Esophagus muscularis mucosa (tissue), 4 donors: Measurements from ENCODE around the gene PXMP4. TPM values are rescaled to one million over a fixed set of nuclear protein-coding genes. Genes with fewer than 3 reads are reported as not detected.

Experiments used
- DNase-seq: peaks from one replicate; pipeline ENCODE4 v3.0.0-alpha.2; 2017; ENCODE audit errors: extremely low spot score
- H3K27ac ChIP-seq, 4 donors: fragments of 200-600 bp; sonication (generic); replicated peaks in 1 of 4; 1 replicate in 3 of 4; 2 replicates in 1 of 4; pipeline ENCODE4 v1.5.1; 2016 to 2019; ENCODE audit warnings: mild to moderate bottlenecking in 1 of 4
- H3K27me3 ChIP-seq, 4 donors: fragments of 200-600 bp; sonication (generic); one replicate each; pipeline versions ENCODE4 v1.5.1 to v1.6.0; 2016 to 2019
- H3K36me3 ChIP-seq, 4 donors: fragments of 200-600 bp; sonication (generic); one replicate each; pipeline ENCODE4 v1.5.1; 2016 to 2019
- H3K4me1 ChIP-seq, 4 donors: fragments of 200-600 bp; sonication (generic); one replicate each; pipeline ENCODE4 v1.5.1; 2016 to 2019
- H3K4me3 ChIP-seq, 4 donors: fragments of 200-600 bp; sonication (generic); 1 replicate in 2 of 4; 2 replicates in 2 of 4; pipeline ENCODE4 v1.5.1; 2016 to 2019; ENCODE audit warnings: mild to moderate bottlenecking in 4 of 4, moderate library complexity in 1 of 4
- H3K9me3 ChIP-seq, 4 donors: fragments of 200-600 bp; sonication (generic); 1 replicate in 3 of 4; 2 replicates in 1 of 4; pipeline ENCODE4 v1.5.1; 2016 to 2019
- EP300 ChIP-seq: sonication (generic); formaldehyde crosslinking; IDR thresholded peaks from one replicate; pipeline ENCODE4 v1.6.1; 2017; ENCODE audit warnings: antibody characterized with exemption
- POLR2A ChIP-seq: fragments of 450-650 bp; IDR thresholded peaks from one replicate; pipeline ENCODE4 v1.6.1; 2017; ENCODE audit warnings: antibody characterized with exemption, moderate library complexity, mild to moderate bottlenecking, low read depth
- POLR2AphosphoS5 ChIP-seq, 2 donors: sonication (generic); formaldehyde crosslinking; IDR thresholded peaks; one replicate each; pipeline ENCODE4 v1.6.1; 2017; ENCODE audit warnings: antibody characterized with exemption in 2 of 2
- WGBS: methylation state at CpG from one replicate; pipeline ENCODE4 v1.1.5; 2018; 5-methylcytosine and 5-hydroxymethylcytosine counted together
- intact Hi-C: fragments of 100-400 bp; cut with DNase I; formaldehyde crosslinking; loops from one replicate; pipeline ENCODE4 v1.15.1; 2023
- total RNA-seq, 4 donors: library from RNA; depleted of rRNA; stranded (reverse); fragments of >200 nt; gene quantifications; one replicate each; pipeline versions ENCODE4 v1.1.0 to v1.2.1, GENCODE V29; 2016
- TF ChIP-seq, protein P1 (sequence below), 3 experiments: fragments of 200-600 bp in 2 of 3; fragments of 450-650 bp in 1 of 3; sonication (generic) in 2 of 3; IDR thresholded peaks; one replicate each; pipeline ENCODE4 v1.5.1; 2017 to 2019; ENCODE audit warnings: antibody characterized with exemption in 3 of 3, mild to moderate bottlenecking in 2 of 3, moderate library complexity in 1 of 3

PXMP4 gene
- total RNA-seq, 4 donors from 2014 or later: 4.5 to 13.0 (median 9.2) TPM

GRCh38 chr20:33669224-33669623, 50.9 kb downstream of the PXMP4 start:
- intact Hi-C loops: no loop called here
- Histone ChIP-seq H3K9me3 (no peaks in the 10 kb centered on the region), H3K27ac (peak overlapping the region in 1 of 4 donors; percentile 44), H3K36me3 (peaks cover 0 to 33% (median 23%) of the 10 kb centered on the region in 4 donors), H3K27me3 (no peaks in the 10 kb centered on the region), H3K4me1 (peaks cover 42 to 70% (median 56%) of the 10 kb centered on the region in 4 donors), H3K4me3 (no peak overlapping the region)
- TF ChIP-seq POLR2A (no peak), EP300 (no peak), POLR2AphosphoS5 (IDR thresholded peaks at IDR 0.05) (no peak)
- TF ChIP-seq, protein P1, sequence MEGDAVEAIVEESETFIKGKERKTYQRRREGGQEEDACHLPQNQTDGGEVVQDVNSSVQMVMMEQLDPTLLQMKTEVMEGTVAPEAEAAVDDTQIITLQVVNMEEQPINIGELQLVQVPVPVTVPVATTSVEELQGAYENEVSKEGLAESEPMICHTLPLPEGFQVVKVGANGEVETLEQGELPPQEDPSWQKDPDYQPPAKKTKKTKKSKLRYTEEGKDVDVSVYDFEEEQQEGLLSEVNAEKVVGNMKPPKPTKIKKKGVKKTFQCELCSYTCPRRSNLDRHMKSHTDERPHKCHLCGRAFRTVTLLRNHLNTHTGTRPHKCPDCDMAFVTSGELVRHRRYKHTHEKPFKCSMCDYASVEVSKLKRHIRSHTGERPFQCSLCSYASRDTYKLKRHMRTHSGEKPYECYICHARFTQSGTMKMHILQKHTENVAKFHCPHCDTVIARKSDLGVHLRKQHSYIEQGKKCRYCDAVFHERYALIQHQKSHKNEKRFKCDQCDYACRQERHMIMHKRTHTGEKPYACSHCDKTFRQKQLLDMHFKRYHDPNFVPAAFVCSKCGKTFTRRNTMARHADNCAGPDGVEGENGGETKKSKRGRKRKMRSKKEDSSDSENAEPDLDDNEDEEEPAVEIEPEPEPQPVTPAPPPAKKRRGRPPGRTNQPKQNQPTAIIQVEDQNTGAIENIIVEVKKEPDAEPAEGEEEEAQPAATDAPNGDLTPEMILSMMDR (IDR thresholded peaks at IDR 0.05): no peak
- DNase-seq: no peak
- WGBS: 89% methylated on average over 5 of the region's 5 CpGs

- no peak for DNase-seq
- no peak for TF ChIP-seq POLR2AphosphoS5 (IDR thresholded peaks at IDR 0.05)
- TF ChIP-seq POLR2A: no peak
- no peak for TF ChIP-seq EP300
- TF ChIP-seq, protein P1 (IDR thresholded peaks at IDR 0.05): no peak
- intact Hi-C loops: loop anchor here (1.0 kb wide), 1 partner anchor 211 kb away; no protein-coding TSS in a partner anchor
- no peaks in the 10 kb centered on the region for H3K9me3 ChIP-seq
- WGBS: 82% methylated on average over 13 of the region's 13 CpGs
- peak overlapping the region; percentile 85 to 95 (median 92) for H3K27ac ChIP-seq
- peaks cover 0 to 33% (median 23%) of the 10 kb centered on the region in 4 donors for H3K36me3 ChIP-seq
- H3K27me3 ChIP-seq: no peaks in the 10 kb centered on the region
- peak overlapping the region in 1 of 4 donors; percentile 71 for H3K4me3 ChIP-seq
- peaks cover 46 to 72% (median 59%) of the 10 kb centered on the region in 4 donors for H3K4me1 ChIP-seq
Measured at GRCh38 chr20:33668466-33669155, 51.5 kb downstream of the PXMP4 start.

GRCh38 chr20:33667676-33668465, 52.2 kb downstream of the PXMP4 start:
- DNase-seq: peak; percentile 94
- intact Hi-C loops: loop anchor here (1.0 kb wide), 1 partner anchor 211 kb away; no protein-coding TSS in a partner anchor
- Histone ChIP-seq H3K36me3 (peaks cover 0 to 33% (median 23%) of the 10 kb centered on the region in 4 donors), H3K27ac (peak overlapping the region; percentile 85 to 95 (median 92)), H3K9me3 (no peaks in the 10 kb centered on the region), H3K4me1 (peaks cover 43 to 71% (median 57%) of the 10 kb centered on the region in 4 donors), H3K4me3 (peak overlapping the region; percentile 58 to 71 (median 70)), H3K27me3 (no peaks in the 10 kb centered on the region)
- TF ChIP-seq POLR2AphosphoS5 (IDR thresholded peaks at IDR 0.05) (peak; percentile 26 to 77), POLR2A (no peak), EP300 (no peak)
- TF ChIP-seq, protein P1 (IDR thresholded peaks at IDR 0.05): peak; percentile 96 to 99 (median 96)
- 0% methylated on average over 1 of the region's 47 CpGs for WGBS

DNA sequence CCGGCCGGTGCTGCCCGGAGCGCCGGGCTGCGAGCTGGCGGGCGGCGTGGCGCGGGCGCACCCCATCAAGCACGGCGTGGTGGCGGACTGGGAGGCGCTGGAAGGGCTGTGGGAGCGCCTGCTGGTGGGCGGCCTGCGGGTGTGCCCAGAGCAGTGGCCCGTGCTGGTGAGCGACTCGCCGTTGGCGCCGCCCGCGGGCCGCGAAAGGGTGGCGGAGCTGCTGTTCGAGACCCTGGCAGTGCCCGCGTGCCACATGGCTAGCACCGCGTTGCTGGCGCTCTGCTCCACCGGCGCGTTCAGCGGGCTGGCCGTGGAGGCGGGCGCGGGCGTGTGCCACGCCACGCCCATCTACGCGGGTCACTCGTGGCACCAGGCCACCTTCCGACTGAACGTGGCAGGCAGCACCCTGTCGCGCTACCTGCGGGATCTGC, 52.9 kb downstream of the PXMP4 start:
- intact Hi-C loops: no loop called here
- no CpG with 5 or more reads among the region's 55 CpGs for whole genome bisulfite sequencing
- H3K36me3 ChIP-seq: peaks cover 0 to 33% (median 23%) of the 10 kb centered on the region in 4 donors
- peaks cover 41 to 70% (median 55%) of the 10 kb centered on the region in 4 donors for H3K4me1 ChIP-seq
- no peak for TF ChIP-seq POLR2A
- TF ChIP-seq EP300: no peak
- TF ChIP-seq, protein P1 (IDR thresholded peaks at IDR 0.05): no peak
- TF ChIP-seq POLR2AphosphoS5 (IDR thresholded peaks at IDR 0.05): no peak
- peak overlapping the region; percentile 58 to 71 (median 70) for H3K4me3 ChIP-seq
- H3K9me3 ChIP-seq: no peaks in the 10 kb centered on the region
- DNase-seq: no peak
- no peaks in the 10 kb centered on the region for H3K27me3 ChIP-seq
- H3K27ac ChIP-seq: peak overlapping the region; percentile 85 to 95 (median 92)
